ENCODE results near the gene GRAMD2A. TPM values are rescaled to one million over a fixed set of nuclear protein-coding genes. Genes with fewer than 3 reads are reported as not detected.
A peak's percentile ranks its signal among the peaks of the same experiment; 100 is the strongest.

Gene GRAMD2A
- total RNA-seq, 2 experiments from 2014 or later, result not detected

DNA sequence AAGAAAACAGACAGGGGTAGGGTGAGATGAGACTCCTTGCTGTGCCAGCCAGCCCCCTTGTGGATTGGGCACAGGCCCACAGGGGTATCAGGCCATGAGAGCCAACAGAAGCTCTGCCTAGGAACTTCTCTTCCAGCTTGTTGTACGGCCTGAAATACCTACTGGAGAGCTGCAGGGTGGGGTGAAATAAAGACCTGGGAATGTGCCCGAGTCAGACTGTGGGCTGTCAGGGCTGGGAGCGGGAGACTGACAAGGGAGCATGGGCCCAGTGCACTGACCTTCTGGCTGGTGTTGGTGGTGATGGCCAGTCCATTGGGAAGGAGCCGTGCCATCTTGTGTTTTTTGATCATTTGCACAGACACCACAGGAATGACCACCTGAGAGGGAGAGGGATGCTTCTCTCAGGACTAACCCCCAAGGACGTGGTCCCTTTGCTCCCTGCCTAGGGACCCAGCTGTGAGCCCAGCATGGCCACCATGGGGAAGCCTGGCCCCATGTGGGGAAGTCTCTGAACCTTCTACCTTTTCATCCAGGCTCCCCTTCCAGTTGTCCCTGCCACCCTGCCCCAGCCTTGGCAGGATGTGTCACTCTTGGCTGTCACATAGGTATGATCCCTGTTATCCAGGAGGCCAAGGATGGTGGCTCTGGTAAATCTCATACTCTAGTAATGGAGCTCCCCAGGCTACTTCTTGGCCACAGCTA lies 30.7 kb downstream of the GRAMD2A start:
- Mint-ChIP-seq H3K27me3 (peaks cover 4% of the 10 kb centered on the region), H3K9me3 (no peaks in the 10 kb centered on the region), H3K4me1 (peaks cover 24% of the 10 kb centered on the region), H3K4me3 (no peak overlapping the region), H3K27ac (no peak overlapping the region), H3K36me3 (no peaks in the 10 kb centered on the region)
- ATAC-seq (ENCODE audit: low read depth) (no peak), DNase-seq (no peak)
- POLR2A ChIA-PET, result interaction anchor here (0.9 kb wide), 1 partner anchor 25 kb away, joined by 3 read pairs; no protein-coding TSS in a partner anchor

GRCh38 chr15:72163719-72164118 lies 33.9 kb downstream of the GRAMD2A start:
- no peak for ATAC-seq (ENCODE audit: low read depth)
- H3K4me1 Mint-ChIP-seq, result peaks cover 17% of the 10 kb centered on the region

GRCh38 chr15:72162569-72162968 lies 35.0 kb downstream of the GRAMD2A start:
- Mint-ChIP-seq H3K36me3 (no peaks in the 10 kb centered on the region), H3K4me1 (peaks cover 5% of the 10 kb centered on the region), H3K4me3 (no peak overlapping the region), H3K27ac (no peak overlapping the region), H3K27me3 (peaks cover 2% of the 10 kb centered on the region), H3K9me3 (no peaks in the 10 kb centered on the region)
- DNase-seq (no peak), ATAC-seq (ENCODE audit: low read depth) (no peak)
- POLR2A ChIA-PET, result no interaction called here

More at GRCh38 chr15:72163719-72164118, 33.9 kb downstream of the GRAMD2A start:
- POLR2A ChIA-PET, result no interaction called here
- H3K36me3 Mint-ChIP-seq, result no peaks in the 10 kb centered on the region
- no peak overlapping the region for H3K27ac Mint-ChIP-seq
- peaks cover 2% of the 10 kb centered on the region for H3K27me3 Mint-ChIP-seq
- no peak overlapping the region for H3K4me3 Mint-ChIP-seq
- no peak for DNase-seq
- no peaks in the 10 kb centered on the region for H3K9me3 Mint-ChIP-seq

DNA sequence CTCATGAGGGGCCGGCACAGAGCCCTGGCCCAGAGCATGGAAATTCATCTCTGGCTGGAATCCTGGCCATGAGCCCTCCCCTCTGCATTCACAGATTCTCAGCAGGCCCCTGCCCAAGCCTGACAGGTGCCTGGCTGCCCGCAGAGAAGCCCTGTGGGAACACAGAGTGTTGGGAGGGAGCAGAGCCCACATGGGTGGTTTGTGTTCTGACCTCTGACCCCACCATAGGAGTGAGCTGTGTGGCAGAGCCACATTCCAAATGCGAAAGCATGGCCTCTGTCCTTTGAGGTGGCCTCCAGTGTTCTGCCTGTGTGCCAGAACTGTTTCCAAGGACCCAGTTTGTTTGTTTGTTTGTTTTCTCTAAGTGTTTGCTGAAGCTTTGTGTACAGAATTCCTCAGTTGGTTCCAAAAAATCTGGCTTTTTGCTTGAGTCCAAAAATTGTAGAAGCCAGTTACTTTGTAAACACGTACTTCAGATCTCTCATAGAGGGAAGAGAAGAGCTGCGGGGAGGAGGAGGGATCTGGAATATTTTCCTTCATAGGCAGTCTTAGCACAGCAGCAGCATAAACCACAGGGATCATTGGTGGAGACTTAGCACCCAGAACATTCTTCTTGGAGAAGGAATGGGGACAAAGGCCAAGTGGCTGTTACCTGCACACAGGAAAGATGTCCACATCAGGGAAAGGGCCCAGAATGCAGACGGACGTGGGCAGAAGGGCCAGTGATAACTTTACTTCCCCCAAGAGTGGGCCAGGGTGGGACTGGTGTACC lies 36.0 kb downstream of the GRAMD2A start:
- Mint-ChIP-seq H3K9me3 (no peaks in the 10 kb centered on the region), H3K4me1 (peaks cover 1% of the 10 kb centered on the region), H3K27ac (no peak overlapping the region), H3K36me3 (no peaks in the 10 kb centered on the region), H3K4me3 (no peak overlapping the region), H3K27me3 (peaks cover 2% of the 10 kb centered on the region)
- DNase-seq (no peak), ATAC-seq (ENCODE audit: low read depth) (no peak)
- POLR2A ChIA-PET, result interaction anchor here (0.6 kb wide), 1 partner anchor 66 kb away, joined by 5 read pairs; no protein-coding TSS in a partner anchor

- POLR2A ChIA-PET, result interaction anchor here (0.6 kb wide), 1 partner anchor 67 kb away, joined by 5 read pairs; no protein-coding TSS in a partner anchor
- H3K4me3 Mint-ChIP-seq, result no peak overlapping the region
- peaks cover 2% of the 10 kb centered on the region for H3K27me3 Mint-ChIP-seq
- H3K4me1 Mint-ChIP-seq, result peaks cover 2% of the 10 kb centered on the region
- DNase-seq (no peak), ATAC-seq (ENCODE audit: low read depth) (no peak)
- no peaks in the 10 kb centered on the region for H3K9me3 Mint-ChIP-seq
- H3K27ac Mint-ChIP-seq, result no peak overlapping the region
- no peaks in the 10 kb centered on the region for H3K36me3 Mint-ChIP-seq
Measured at GRCh38 chr15:72160696-72161245, 36.8 kb downstream of the GRAMD2A start.

DNA sequence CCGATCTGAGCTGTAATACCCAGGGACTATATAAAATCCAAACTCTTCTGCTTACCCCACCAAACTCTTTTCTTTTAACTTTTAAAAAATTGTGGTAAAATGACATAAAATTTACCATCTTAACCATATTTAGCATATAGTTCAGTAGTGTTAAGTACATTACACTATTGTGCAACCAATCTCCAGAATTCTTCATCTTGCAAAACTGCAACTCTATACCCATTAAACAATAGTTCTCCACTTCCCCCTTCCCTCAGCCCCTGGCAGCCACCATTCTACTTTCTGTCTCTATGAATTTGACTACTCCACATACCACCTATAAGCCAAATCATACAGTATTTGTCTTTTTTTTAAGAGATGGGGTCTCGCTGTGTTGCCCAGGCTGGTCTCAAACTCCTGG lies 40.7 kb downstream of the GRAMD2A start:
- DNase-seq (no peak), ATAC-seq (ENCODE audit: low read depth) (no peak)
- Mint-ChIP-seq H3K4me1 (peaks cover 4% of the 10 kb centered on the region), H3K4me3 (no peak overlapping the region), H3K27ac (no peak overlapping the region), H3K27me3 (peaks cover 2% of the 10 kb centered on the region), H3K9me3 (no peaks in the 10 kb centered on the region), H3K36me3 (no peaks in the 10 kb centered on the region)
- POLR2A ChIA-PET, result interaction anchor here (1.4 kb wide), 1 partner anchor 11 kb away, joined by 3 read pairs; no protein-coding TSS in a partner anchor

- no peaks in the 10 kb centered on the region for H3K9me3 Mint-ChIP-seq
- POLR2A ChIA-PET, result interaction anchor here (1.4 kb wide), 1 partner anchor 12 kb away, joined by 3 read pairs; no protein-coding TSS in a partner anchor
- no peaks in the 10 kb centered on the region for H3K36me3 Mint-ChIP-seq
- DNase-seq, result peak; percentile 84
- H3K4me1 Mint-ChIP-seq, result peaks cover 4% of the 10 kb centered on the region
- ATAC-seq (ENCODE audit: low read depth), result peak; percentile 86
- peaks cover 2% of the 10 kb centered on the region for H3K27me3 Mint-ChIP-seq
- peak overlapping the region; percentile 47 for H3K27ac Mint-ChIP-seq
- H3K4me3 Mint-ChIP-seq, result peak overlapping the region; percentile 85
Measured at GRCh38 chr15:72155635-72156616, 41.7 kb downstream of the GRAMD2A start.

- H3K4me3 Mint-ChIP-seq, result peak overlapping the region; percentile 85
- no peaks in the 10 kb centered on the region for H3K36me3 Mint-ChIP-seq
- H3K27me3 Mint-ChIP-seq, result peaks cover 2% of the 10 kb centered on the region
- POLR2A ChIA-PET, result no interaction called here
- DNase-seq, result no peak
- H3K27ac Mint-ChIP-seq, result no peak overlapping the region
- peaks cover 4% of the 10 kb centered on the region for H3K4me1 Mint-ChIP-seq
- no peak for ATAC-seq (ENCODE audit: low read depth)
- no peaks in the 10 kb centered on the region for H3K9me3 Mint-ChIP-seq
Measured at GRCh38 chr15:72155003-72155621, 42.5 kb downstream of the GRAMD2A start.

GRCh38 chr15:72154316-72154715 lies 43.3 kb downstream of the GRAMD2A start:
- peaks cover 2% of the 10 kb centered on the region for H3K27me3 Mint-ChIP-seq
- DNase-seq (no peak), ATAC-seq (ENCODE audit: low read depth) (no peak)
- POLR2A ChIA-PET, result no interaction called here
- no peak overlapping the region for H3K4me3 Mint-ChIP-seq
- H3K9me3 Mint-ChIP-seq, result no peaks in the 10 kb centered on the region
- no peak overlapping the region for H3K27ac Mint-ChIP-seq
- no peaks in the 10 kb centered on the region for H3K36me3 Mint-ChIP-seq
- peaks cover 4% of the 10 kb centered on the region for H3K4me1 Mint-ChIP-seq

DNA sequence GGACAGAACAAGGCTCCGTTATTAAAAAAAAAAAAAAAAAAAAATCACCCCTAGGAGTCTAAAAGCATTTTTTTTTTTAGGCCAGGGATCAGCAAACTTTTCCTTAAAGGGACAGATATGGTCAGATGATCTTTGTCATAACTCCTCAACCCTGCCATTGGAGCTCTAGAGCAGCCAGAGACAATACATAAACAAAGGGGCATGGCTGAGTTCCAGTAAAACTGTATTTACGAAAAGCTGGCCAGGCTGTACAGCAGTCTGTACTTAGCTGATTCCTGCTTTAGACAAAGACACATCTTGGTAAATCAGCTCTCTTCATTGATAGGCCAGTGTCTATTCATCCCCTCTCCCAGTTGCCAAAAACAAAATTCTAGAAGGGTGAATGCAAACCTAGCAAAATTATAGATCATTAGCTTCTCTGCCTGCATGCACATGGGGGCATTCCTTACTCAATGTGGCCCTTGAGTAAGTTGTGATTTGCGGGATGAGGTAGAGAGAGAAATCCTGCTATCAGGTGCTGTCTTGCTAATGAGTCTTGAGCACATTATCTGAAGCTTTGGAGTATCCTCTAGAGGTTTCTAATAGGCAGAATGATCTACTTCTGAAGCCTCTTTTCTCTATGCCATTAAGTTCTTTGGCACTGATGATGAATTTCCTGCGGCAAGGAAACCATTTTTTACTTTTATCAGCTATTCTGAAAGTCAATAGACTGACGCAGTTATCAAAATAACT lies 44.2 kb downstream of the GRAMD2A start:
- H3K4me1 Mint-ChIP-seq, result peaks cover 4% of the 10 kb centered on the region
- H3K27ac Mint-ChIP-seq, result no peak overlapping the region
- no peak overlapping the region for H3K4me3 Mint-ChIP-seq
- H3K9me3 Mint-ChIP-seq, result no peaks in the 10 kb centered on the region
- ATAC-seq (ENCODE audit: low read depth) (no peak), DNase-seq (no peak)
- POLR2A ChIA-PET, result interaction anchor here (0.7 kb wide), 1 partner anchor 10 kb away, joined by 3 read pairs; no protein-coding TSS in a partner anchor
- H3K36me3 Mint-ChIP-seq, result no peaks in the 10 kb centered on the region
- H3K27me3 Mint-ChIP-seq, result no peaks in the 10 kb centered on the region

DNA sequence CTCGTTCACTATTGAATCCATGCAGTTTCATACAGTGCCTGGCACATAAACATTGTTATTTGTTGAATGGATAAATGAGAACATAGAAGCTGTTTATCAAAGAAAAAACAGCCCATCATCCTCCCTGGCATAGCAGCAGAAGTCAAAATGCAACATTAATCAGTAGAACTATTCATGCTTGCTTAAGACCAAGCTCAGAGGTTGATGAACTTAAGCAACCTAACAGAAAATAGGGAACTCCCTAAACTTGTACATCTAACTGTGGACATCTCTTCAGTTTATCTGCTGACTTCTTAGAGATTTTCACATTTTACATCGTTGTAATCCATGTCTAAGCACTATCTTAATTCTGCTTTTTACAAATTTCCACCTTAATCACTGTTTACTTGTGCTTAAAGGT lies 50.2 kb downstream of the GRAMD2A start:
- Mint-ChIP-seq H3K9me3 (no peaks in the 10 kb centered on the region), H3K27ac (no peak overlapping the region), H3K36me3 (no peaks in the 10 kb centered on the region), H3K4me3 (no peak overlapping the region), H3K27me3 (peaks cover 6% of the 10 kb centered on the region), H3K4me1 (no peaks in the 10 kb centered on the region)
- ATAC-seq (ENCODE audit: low read depth) (no peak), DNase-seq (no peak)
- POLR2A ChIA-PET, result no interaction called here

GRCh38 chr15:72146934-72147333 lies 50.7 kb downstream of the GRAMD2A start:
- Mint-ChIP-seq H3K9me3 (no peaks in the 10 kb centered on the region), H3K4me3 (no peak overlapping the region), H3K4me1 (no peaks in the 10 kb centered on the region), H3K36me3 (no peaks in the 10 kb centered on the region), H3K27me3 (peaks cover 6% of the 10 kb centered on the region), H3K27ac (no peak overlapping the region)
- POLR2A ChIA-PET, result no interaction called here
- DNase-seq (no peak), ATAC-seq (ENCODE audit: low read depth) (no peak)

Data from activated naive CD8-positive, alpha-beta T cell treated with anti-CD3 and anti-CD28 coated beads, Interleukin-2, amount 10 ng/mL, durations not matched to agents 7 days and 5 days (primary cell).